Keratinocyte (primary cell): ENCODE results near the gene MARCOL.

Experiments
- EZH2 ChIP-seq: IDR thresholded peaks from one replicate; pipeline ENCODE4 v1.6.1; 2012; ENCODE audit warnings: inconsistent platforms, mild to moderate bottlenecking, low read length, moderate library complexity
- TF ChIP-seq, protein P1 (sequence below), 3 experiments: IDR thresholded peaks in 1 of 3; conservative IDR thresholded peaks in 1 of 3; optimal IDR thresholded peaks in 1 of 3; 2 replicates in 2 of 3; 3 replicates in 1 of 3; pipeline versions ENCODE3 to v1.5.1; 2011; ENCODE audit warnings: low read length in 3 of 3, mild to moderate bottlenecking in 3 of 3, moderate library complexity in 2 of 3, control low read depth in 1 of 3, inconsistent platforms in 1 of 3; ENCODE audit not compliant: insufficient read depth in 2 of 3; ENCODE audit errors: extremely low read depth in 1 of 3

GRCh38 chr5:148193202-148193601, 45.1 kb upstream of the MARCOL start:
- TF ChIP-seq, protein P1, sequence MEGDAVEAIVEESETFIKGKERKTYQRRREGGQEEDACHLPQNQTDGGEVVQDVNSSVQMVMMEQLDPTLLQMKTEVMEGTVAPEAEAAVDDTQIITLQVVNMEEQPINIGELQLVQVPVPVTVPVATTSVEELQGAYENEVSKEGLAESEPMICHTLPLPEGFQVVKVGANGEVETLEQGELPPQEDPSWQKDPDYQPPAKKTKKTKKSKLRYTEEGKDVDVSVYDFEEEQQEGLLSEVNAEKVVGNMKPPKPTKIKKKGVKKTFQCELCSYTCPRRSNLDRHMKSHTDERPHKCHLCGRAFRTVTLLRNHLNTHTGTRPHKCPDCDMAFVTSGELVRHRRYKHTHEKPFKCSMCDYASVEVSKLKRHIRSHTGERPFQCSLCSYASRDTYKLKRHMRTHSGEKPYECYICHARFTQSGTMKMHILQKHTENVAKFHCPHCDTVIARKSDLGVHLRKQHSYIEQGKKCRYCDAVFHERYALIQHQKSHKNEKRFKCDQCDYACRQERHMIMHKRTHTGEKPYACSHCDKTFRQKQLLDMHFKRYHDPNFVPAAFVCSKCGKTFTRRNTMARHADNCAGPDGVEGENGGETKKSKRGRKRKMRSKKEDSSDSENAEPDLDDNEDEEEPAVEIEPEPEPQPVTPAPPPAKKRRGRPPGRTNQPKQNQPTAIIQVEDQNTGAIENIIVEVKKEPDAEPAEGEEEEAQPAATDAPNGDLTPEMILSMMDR (optimal IDR thresholded peaks at IDR 0.05 in 1 of 3, IDR thresholded peaks at IDR 0.05 in 1 of 3, conservative IDR thresholded peaks at IDR 0.05 in 1 of 3; ENCODE audit: extremely low read depth in 1 of 3, insufficient read depth in 2 of 3, low read length in 3 of 3): no peak
- no peak for TF ChIP-seq EZH2
